ENCODE data around the gene KRTAP4-3. TPM values are rescaled to one million over a fixed set of nuclear protein-coding genes. Genes with fewer than 3 reads are reported as not detected.

Gene KRTAP4-3
- total RNA-seq, 1 experiment from 2014 or later, result not detected

- no peaks in the 10 kb centered on the region for H3K27me3 ChIP-seq (ENCODE audit: insufficient read depth, low read length)
- no peaks in the 10 kb centered on the region for H3K23me2 ChIP-seq (ENCODE audit: insufficient read length, low read depth, low read length, poor library complexity, severe bottlenecking)
- no peak within 1 kb of the TSS for H2BK15ac ChIP-seq (ENCODE audit: low read depth, low read length)
- no peak within 1 kb of the TSS for H3K18ac ChIP-seq (ENCODE audit: insufficient read length, low read depth, low read length)
- no peak within 1 kb of the TSS for H2BK120ac ChIP-seq (ENCODE audit: low read depth, low read length, poor library complexity, severe bottlenecking)
- H3K4me2 ChIP-seq (ENCODE audit: insufficient read depth, insufficient read length, low read length), result no peak within 1 kb of the TSS
- H3K4me1 ChIP-seq (ENCODE audit: insufficient read depth, low read length), result no peaks in the 10 kb centered on the region
- H3K9me3 ChIP-seq (ENCODE audit: control insufficient read depth, low read depth, low read length), result no peaks in the 10 kb centered on the region
- no peak within 1 kb of the TSS for H3K14ac ChIP-seq (ENCODE audit: insufficient read depth, low read length)
- WGBS (ENCODE audit: extremely low coverage, insufficient read length, low lambda C conversion rate), result no CpG with 5 or more reads among the region's 7 CpGs
- H3K36me3 Mint-ChIP-seq (ENCODE audit: insufficient read depth in 1 of 3, low read depth in 3 of 3), result no peaks in the 10 kb centered on the region
- H2AK5ac ChIP-seq (ENCODE audit: insufficient read length, low read length), result no peak within 1 kb of the TSS
- no peaks in the 10 kb centered on the region for H3K79me2 ChIP-seq (ENCODE audit: insufficient read depth, low read length)
- no peak within 1 kb of the TSS for H3K4me3 Mint-ChIP-seq
- no peak within 1 kb of the TSS for H2BK5ac ChIP-seq (ENCODE audit: insufficient read length, low read length)
- H3K9me3 Mint-ChIP-seq, result no peaks in the 10 kb centered on the region; a peak in 2 of 5 replicates
- TF ChIP-seq, protein P1, sequence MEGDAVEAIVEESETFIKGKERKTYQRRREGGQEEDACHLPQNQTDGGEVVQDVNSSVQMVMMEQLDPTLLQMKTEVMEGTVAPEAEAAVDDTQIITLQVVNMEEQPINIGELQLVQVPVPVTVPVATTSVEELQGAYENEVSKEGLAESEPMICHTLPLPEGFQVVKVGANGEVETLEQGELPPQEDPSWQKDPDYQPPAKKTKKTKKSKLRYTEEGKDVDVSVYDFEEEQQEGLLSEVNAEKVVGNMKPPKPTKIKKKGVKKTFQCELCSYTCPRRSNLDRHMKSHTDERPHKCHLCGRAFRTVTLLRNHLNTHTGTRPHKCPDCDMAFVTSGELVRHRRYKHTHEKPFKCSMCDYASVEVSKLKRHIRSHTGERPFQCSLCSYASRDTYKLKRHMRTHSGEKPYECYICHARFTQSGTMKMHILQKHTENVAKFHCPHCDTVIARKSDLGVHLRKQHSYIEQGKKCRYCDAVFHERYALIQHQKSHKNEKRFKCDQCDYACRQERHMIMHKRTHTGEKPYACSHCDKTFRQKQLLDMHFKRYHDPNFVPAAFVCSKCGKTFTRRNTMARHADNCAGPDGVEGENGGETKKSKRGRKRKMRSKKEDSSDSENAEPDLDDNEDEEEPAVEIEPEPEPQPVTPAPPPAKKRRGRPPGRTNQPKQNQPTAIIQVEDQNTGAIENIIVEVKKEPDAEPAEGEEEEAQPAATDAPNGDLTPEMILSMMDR (conservative IDR thresholded peaks at IDR 0.05), result no peak
- H3K79me1 ChIP-seq (ENCODE audit: insufficient read depth, low read depth, low read length, poor library complexity, severe bottlenecking), result no peaks in the 10 kb centered on the region
- H3K56ac ChIP-seq (ENCODE audit: insufficient read length, low read depth, low read length), result no peak within 1 kb of the TSS
- H3K4me1 Mint-ChIP-seq, result 0 out of 4 replicates have a peak, but pooled peaks cover 0 to 3% of the 10 kb centered on the region in 2 experiments
- no peak within 1 kb of the TSS for H4K91ac ChIP-seq (ENCODE audit: insufficient read length, low read depth, low read length)
- H3K23ac ChIP-seq (ENCODE audit: insufficient read length, low read depth, low read length), result no peak within 1 kb of the TSS
- no peak within 1 kb of the TSS for H2BK20ac ChIP-seq (ENCODE audit: low read depth, low read length, poor library complexity, severe bottlenecking)
- DNase-seq, result no peak
- no peak within 1 kb of the TSS for H3T11ph ChIP-seq (ENCODE audit: low read length)
- no peak within 1 kb of the TSS for H3K27ac ChIP-seq (ENCODE audit: insufficient read length, low read depth, low read length)
- H3K9ac ChIP-seq (ENCODE audit: extremely low read depth, insufficient read length, low read length), result no peak within 1 kb of the TSS
- no peak within 1 kb of the TSS for H3K4ac ChIP-seq (ENCODE audit: low read depth, low read length)
- H2AFZ ChIP-seq (ENCODE audit: low read length), result no peak within 1 kb of the TSS
- H3K27me3 Mint-ChIP-seq (ENCODE audit: low read depth), result no peaks in the 10 kb centered on the region; the same call in 1 of the 2 replicates
- H2BK12ac ChIP-seq (ENCODE audit: insufficient read length, low read depth, low read length), result no peak within 1 kb of the TSS
- H3K27ac Mint-ChIP-seq, result no peak within 1 kb of the TSS; a peak in 1 of 7 replicates
- no peak within 1 kb of the TSS for H4K5ac ChIP-seq (ENCODE audit: insufficient read length, low read depth, low read length)
- H4K8ac ChIP-seq (replicated peaks; ENCODE audit: insufficient read length, low read depth, low read length), result no peak within 1 kb of the TSS
- no peaks in the 10 kb centered on the region for H4K20me1 ChIP-seq (ENCODE audit: control insufficient read depth, insufficient read depth, insufficient read length)
Measured at GRCh38 chr17:41177727-41178271, 9.8 kb upstream of the KRTAP4-3 start, which contains the start of gene KRTAP4-2. Gene KRTAP4-2 (minus strand): TSS chr17:41178221. CDS start chr17:41178164, 57 bp downstream.
